Neural cell (in vitro differentiated cells): Measurements from ENCODE around the gene TLNRD1.

Source experiments
- EP300 ChIP-seq: fragments of 450-650 bp; conservative IDR thresholded peaks from 2 replicates; pipeline ENCODE4 v1.6.1; 2014; ENCODE audit warnings: antibody characterized with exemption, mild to moderate bottlenecking, moderate library complexity; ENCODE audit not compliant: poor library complexity, severe bottlenecking
- EZH2 ChIP-seq: fragments of 200-600, 300-800 bp; shearing (Covaris generic), sonication (generic); IDR thresholded peaks from 2 replicates; pipeline ENCODE4 v1.6.1; 2014; ENCODE audit warnings: antibody characterized with exemption, low read length, borderline replicate concordance, mild to moderate bottlenecking; ENCODE audit not compliant: insufficient read depth, poor library complexity, severe bottlenecking
- TAF1 ChIP-seq: IDR thresholded peaks from 2 replicates; pipeline ENCODE4 v1.6.1; 2012; ENCODE audit warnings: low read depth
- TF ChIP-seq, protein P1 (sequence below): fragments of 450-650 bp; IDR thresholded peaks from 2 replicates; pipeline ENCODE4 v1.5.1; 2014; ENCODE audit warnings: antibody characterized with exemption, mild to moderate bottlenecking, moderate library complexity; ENCODE audit not compliant: poor library complexity, severe bottlenecking

DNA sequence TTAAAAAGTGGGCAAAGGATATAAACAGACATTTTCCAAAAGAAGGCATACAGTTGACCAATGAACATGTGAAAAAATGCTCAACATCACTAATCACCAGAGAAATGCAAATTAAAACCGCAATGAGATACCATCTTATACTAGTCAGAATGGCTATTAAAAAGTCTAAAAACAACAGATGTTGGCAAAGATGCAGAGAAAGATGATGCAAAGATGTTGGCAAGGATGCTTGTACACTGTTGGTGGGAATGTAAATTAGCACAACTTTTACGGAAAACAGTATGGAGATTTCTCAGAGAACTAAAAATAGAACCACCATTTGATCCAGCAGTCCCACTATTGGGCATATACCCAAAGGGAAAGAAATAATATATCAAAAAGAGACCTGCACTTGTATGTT, 53.5 kb downstream of the TLNRD1 start:
- TF ChIP-seq EP300 (no peak), EZH2 (no peak), TAF1 (no peak)
- TF ChIP-seq, protein P1, sequence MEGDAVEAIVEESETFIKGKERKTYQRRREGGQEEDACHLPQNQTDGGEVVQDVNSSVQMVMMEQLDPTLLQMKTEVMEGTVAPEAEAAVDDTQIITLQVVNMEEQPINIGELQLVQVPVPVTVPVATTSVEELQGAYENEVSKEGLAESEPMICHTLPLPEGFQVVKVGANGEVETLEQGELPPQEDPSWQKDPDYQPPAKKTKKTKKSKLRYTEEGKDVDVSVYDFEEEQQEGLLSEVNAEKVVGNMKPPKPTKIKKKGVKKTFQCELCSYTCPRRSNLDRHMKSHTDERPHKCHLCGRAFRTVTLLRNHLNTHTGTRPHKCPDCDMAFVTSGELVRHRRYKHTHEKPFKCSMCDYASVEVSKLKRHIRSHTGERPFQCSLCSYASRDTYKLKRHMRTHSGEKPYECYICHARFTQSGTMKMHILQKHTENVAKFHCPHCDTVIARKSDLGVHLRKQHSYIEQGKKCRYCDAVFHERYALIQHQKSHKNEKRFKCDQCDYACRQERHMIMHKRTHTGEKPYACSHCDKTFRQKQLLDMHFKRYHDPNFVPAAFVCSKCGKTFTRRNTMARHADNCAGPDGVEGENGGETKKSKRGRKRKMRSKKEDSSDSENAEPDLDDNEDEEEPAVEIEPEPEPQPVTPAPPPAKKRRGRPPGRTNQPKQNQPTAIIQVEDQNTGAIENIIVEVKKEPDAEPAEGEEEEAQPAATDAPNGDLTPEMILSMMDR = no peak
